Fibroblast of villous mesenchyme (primary cell): ENCODE results near the gene ACAT1. TPM values are rescaled to one million over a fixed set of nuclear protein-coding genes. Genes with fewer than 3 reads are reported as not detected.

Experiments
- DNase-seq: peaks from one replicate; pipeline ENCODE4 v3.0.0-alpha.2; 2010; ENCODE audit warnings: low read depth
- H3K4me3 ChIP-seq: 2 replicates; pipeline ENCODE4 v1.5.1; 2011; ENCODE audit warnings: low read depth, mild to moderate bottlenecking, low read length
- small RNA-seq: library from RNA; depleted of rRNA; stranded (forward); fragments of <200 nt; gene quantifications from one replicate; pipeline ENCODE3, GENCODE V24; 2012
- total RNA-seq: library from RNA; depleted of rRNA; stranded (reverse); fragments of >200 nt; gene quantifications from 2 replicates; pipeline ENCODE4 v1.2.3, GENCODE V29; 2012
- TF ChIP-seq, protein P1 (sequence below): IDR thresholded peaks from 2 replicates; pipeline ENCODE4 v1.5.1; 2012; ENCODE audit warnings: low read depth, mild to moderate bottlenecking, low read length; ENCODE audit not compliant: insufficient read depth

ACAT1 gene
- total RNA-seq, 1 donor: 75.1 TPM

DNA sequence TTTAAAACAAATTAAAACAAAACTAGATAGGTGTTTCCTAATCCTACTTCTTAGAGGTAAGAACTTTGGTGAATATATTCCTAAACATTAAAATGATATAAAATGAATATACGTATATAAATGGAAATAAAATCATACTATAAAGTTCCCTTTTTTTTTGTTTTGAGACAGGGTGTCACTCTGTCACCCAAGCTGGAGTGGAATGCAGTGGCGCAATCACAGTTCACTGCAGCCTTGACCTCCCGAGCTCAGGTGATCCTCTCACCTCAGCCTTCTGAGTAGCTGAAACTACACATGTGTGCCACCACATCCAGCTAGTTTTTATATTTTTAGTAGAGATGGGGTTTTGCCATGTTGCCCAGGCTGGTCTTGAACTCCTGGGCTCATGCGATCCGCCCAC is 56.2 kb downstream of the ACAT1 start:
- no peak for DNase-seq
- no peak overlapping the region for H3K4me3 ChIP-seq
- TF ChIP-seq, protein P1, sequence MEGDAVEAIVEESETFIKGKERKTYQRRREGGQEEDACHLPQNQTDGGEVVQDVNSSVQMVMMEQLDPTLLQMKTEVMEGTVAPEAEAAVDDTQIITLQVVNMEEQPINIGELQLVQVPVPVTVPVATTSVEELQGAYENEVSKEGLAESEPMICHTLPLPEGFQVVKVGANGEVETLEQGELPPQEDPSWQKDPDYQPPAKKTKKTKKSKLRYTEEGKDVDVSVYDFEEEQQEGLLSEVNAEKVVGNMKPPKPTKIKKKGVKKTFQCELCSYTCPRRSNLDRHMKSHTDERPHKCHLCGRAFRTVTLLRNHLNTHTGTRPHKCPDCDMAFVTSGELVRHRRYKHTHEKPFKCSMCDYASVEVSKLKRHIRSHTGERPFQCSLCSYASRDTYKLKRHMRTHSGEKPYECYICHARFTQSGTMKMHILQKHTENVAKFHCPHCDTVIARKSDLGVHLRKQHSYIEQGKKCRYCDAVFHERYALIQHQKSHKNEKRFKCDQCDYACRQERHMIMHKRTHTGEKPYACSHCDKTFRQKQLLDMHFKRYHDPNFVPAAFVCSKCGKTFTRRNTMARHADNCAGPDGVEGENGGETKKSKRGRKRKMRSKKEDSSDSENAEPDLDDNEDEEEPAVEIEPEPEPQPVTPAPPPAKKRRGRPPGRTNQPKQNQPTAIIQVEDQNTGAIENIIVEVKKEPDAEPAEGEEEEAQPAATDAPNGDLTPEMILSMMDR: no peak

DNA sequence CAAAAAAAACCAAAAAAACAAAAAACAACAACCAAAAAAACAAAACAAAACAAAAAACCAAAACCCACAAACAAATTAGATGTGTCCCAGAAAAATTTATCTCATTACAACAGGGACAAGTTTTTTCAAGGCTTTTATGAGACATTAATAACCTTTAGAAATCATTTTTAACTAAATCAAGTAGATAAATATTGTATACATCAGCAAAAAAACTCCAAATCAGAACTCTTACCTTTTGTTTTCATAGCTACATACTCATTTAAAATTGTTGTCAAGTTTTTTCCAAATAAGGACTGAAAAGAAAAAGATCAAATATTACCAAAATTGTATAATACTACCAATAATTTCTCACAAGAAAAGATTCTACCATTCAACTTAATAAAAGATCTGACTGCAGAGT is 72.4 kb downstream of the ACAT1 start:
- TF ChIP-seq, protein P1: no peak
- no peak overlapping the region for H3K4me3 ChIP-seq
- no peak for DNase-seq

DNA sequence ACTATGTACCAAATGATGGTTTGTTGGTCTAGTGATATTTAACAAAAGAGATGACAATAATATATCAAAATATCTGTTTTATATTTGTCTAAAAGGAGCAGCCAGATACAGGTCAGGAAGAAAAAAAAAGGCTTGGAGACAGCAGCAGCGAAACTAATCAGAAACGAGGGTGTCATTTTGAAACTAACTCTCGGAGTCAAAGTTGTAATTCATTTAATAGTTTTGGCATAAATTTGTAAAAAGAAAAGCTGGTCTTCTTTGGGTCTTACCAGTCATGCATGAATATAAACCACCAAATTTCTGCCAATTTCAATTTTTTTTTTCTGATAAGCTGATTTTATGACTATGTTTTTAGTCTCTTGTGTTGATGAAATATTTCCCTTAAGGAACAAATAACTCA is 75.5 kb downstream of the ACAT1 start:
- no peak for DNase-seq
- no peak overlapping the region for H3K4me3 ChIP-seq
- TF ChIP-seq, protein P1: no peak

Small RNA genes lying within 50 kb of the gene (small RNA-seq; reads per million reads assigned to genes)
- gene RF00019: not detected

Other genes starting within 250 kb of the ACAT1 start
- gene RAB39A, start 193.1 kb upstream of the ACAT1 start, total RNA-seq: under 0.01 TPM in 1 of 2 replicates, not detected in the other
- 39.9 and 61.3 TPM in 2 replicates for gene CUL5, start 112.7 kb upstream of the ACAT1 start, total RNA-seq
- 15.8 and 19.0 TPM in 2 replicates for gene NPAT, start 101.1 kb downstream of the ACAT1 start, total RNA-seq
- 152 and 158 TPM in 2 replicates for gene ATM, start 101.5 kb downstream of the ACAT1 start, total RNA-seq